Esophagus squamous epithelium (tissue), 5 donors: ENCODE results near the gene ASMTL. TPM values are rescaled to one million over a fixed set of nuclear protein-coding genes. Genes with fewer than 3 reads are reported as not detected.
"Not testable (repeated sequence)": the region's sequence is repeated elsewhere in the genome, so short reads cannot be mapped to it uniquely, and the experiment has no call there.

Experiments
- DNase-seq: peaks from one replicate; lab custom pipeline; 2025; lab: John Stamatoyannopoulos, UW
- H3K27ac ChIP-seq, 4 donors: fragments of 200-600 bp; sonication (generic); one replicate each; pipeline ENCODE4 v1.5.1; 2016 to 2019; ENCODE audit warnings: mild to moderate bottlenecking in 1 of 4
- H3K27me3 ChIP-seq, 4 donors: fragments of 200-600 bp; sonication (generic); 1 replicate in 3 of 4; 2 replicates in 1 of 4; pipeline versions ENCODE4 v1.5.1 to v1.6.0; 2017 to 2021; ENCODE audit warnings: antibody characterized with exemption in 1 of 4
- H3K36me3 ChIP-seq, 3 donors: fragments of 200-600 bp; sonication (generic); one replicate each; pipeline ENCODE4 v1.5.1; 2016 to 2019
- H3K4me1 ChIP-seq, 3 donors: fragments of 200-600 bp; sonication (generic); one replicate each; pipeline ENCODE4 v1.5.1; 2017 to 2019
- H3K4me3 ChIP-seq, 4 donors: fragments of 200-600 bp; sonication (generic); 1 replicate in 3 of 4; 2 replicates in 1 of 4; pipeline ENCODE4 v1.5.1; 2016 to 2019; ENCODE audit warnings: mild to moderate bottlenecking in 2 of 4, moderate library complexity in 1 of 4
- H3K9me3 ChIP-seq, 3 donors: fragments of 200-600 bp; sonication (generic); one replicate each; pipeline ENCODE4 v1.5.1; 2016 to 2019
- POLR2A ChIP-seq, 4 donors: fragments of 450-650 bp; IDR thresholded peaks; one replicate each; pipeline ENCODE4 v1.6.1; 2017; ENCODE audit warnings: antibody characterized with exemption in 4 of 4, mild to moderate bottlenecking in 4 of 4, moderate library complexity in 3 of 4
- WGBS, 2 donors: methylation state at CpG; one replicate each; pipeline ENCODE4 v1.1.5; 2018; 5-methylcytosine and 5-hydroxymethylcytosine counted together
- intact Hi-C: fragments of 100-400 bp; cut with DNase I; formaldehyde crosslinking; loops from one replicate; pipeline ENCODE4 v1.15.0; 2022
- total RNA-seq, 4 donors: library from RNA; depleted of rRNA; stranded (reverse); fragments of >200 nt; gene quantifications; one replicate each; pipeline ENCODE4 v1.1.0, GENCODE V29; 2016
- TF ChIP-seq, protein P1 (sequence below), 6 experiments: fragments of 450-650 bp in 4 of 6; fragments of 200-600 bp in 2 of 6; sonication (generic) in 2 of 6; IDR thresholded peaks; one replicate each; pipeline ENCODE4 v1.5.1; 2016 to 2019; ENCODE audit warnings: antibody characterized with exemption in 6 of 6, mild to moderate bottlenecking in 4 of 6, moderate library complexity in 4 of 6
- donor health status: DM: yes; HTN: yes; CAD: no.

ASMTL gene
- total RNA-seq, 4 donors from 2014 or later, result 4.4 to 21.4 (median 11.1) TPM

DNA sequence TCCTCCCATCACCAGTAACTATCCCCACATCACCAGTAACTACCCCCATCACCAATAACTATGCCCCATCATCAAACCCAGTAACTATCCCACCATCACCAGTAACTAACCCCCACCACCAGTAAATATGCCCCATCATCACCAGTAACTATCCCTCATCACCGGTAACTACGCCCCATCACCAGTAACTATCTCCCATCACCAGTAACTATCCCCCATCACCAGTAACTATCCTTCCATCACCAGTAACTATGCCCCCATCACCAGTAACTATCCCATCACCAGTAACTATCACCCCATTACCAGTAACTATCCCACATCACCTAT is 2.9 kb downstream of the ASMTL start:
- 90 to 94% methylated on average over 2 of the region's 2 CpGs for WGBS, 2 donors
- intact Hi-C loops, result loop anchor here (10.0 kb wide), 1 partner anchor 145 kb away; the partner anchor contains the start of gene AKAP17A

DNA sequence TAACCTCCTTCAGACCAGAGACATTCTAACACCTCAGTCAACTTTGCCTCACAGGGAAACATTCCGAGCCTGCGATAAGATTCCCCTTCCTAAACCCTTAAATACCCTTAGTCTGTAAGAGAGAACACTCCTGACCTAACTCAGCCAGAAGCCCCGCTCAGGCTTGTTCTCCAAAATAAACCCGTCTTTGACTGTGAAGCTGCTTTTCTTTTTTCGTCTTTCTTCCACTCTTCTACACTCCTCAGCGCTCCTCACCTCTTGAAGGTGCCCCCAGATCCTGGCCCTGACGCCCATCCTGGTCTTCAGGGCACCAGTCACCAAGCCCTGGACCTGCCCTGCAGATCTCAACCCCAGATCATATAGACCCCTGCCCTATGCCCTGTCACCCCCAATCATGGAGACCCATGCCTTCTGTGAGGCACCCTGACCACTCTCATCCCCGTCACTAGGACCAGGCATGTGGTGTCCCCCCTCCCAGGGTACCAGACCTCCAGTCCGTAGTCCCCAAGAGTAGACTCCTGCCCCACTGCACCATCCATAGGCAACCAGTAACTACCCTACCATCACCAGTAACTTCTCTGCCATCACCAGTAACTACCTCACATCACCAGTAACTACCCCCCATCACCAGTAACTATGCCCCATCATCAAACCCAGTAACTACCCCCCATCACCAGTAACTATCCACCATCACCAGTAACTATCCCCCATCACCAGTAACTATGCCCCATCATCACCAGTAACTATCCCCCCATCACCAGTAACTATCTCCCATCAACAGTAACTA is 3.5 kb downstream of the ASMTL start:
- Histone ChIP-seq H3K36me3 (no peaks in the 10 kb centered on the region), H3K9me3 (no peaks in the 10 kb centered on the region), H3K4me3 (no peak overlapping the region), H3K27ac (no peak overlapping the region), H3K27me3 (no peaks in the 10 kb centered on the region), H3K4me1 (peaks cover 11 to 30% (median 15%) of the 10 kb centered on the region in 3 donors)
- TF ChIP-seq, protein P1, sequence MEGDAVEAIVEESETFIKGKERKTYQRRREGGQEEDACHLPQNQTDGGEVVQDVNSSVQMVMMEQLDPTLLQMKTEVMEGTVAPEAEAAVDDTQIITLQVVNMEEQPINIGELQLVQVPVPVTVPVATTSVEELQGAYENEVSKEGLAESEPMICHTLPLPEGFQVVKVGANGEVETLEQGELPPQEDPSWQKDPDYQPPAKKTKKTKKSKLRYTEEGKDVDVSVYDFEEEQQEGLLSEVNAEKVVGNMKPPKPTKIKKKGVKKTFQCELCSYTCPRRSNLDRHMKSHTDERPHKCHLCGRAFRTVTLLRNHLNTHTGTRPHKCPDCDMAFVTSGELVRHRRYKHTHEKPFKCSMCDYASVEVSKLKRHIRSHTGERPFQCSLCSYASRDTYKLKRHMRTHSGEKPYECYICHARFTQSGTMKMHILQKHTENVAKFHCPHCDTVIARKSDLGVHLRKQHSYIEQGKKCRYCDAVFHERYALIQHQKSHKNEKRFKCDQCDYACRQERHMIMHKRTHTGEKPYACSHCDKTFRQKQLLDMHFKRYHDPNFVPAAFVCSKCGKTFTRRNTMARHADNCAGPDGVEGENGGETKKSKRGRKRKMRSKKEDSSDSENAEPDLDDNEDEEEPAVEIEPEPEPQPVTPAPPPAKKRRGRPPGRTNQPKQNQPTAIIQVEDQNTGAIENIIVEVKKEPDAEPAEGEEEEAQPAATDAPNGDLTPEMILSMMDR (IDR thresholded peaks at IDR 0.05), result no peak
- no peak for TF ChIP-seq POLR2A (IDR thresholded peaks at IDR 0.05)
- 89% methylated on average over 9 of the region's 9 CpGs for WGBS, 2 donors
- DNase-seq, result no peak
- intact Hi-C loops, result no loop called here

More for the DNA sequence above, 2.9 kb downstream of the ASMTL start:
- no peaks in the 10 kb centered on the region for H3K9me3 ChIP-seq
- TF ChIP-seq, protein P1 (IDR thresholded peaks at IDR 0.05), result no peak
- TF ChIP-seq POLR2A (IDR thresholded peaks at IDR 0.05), result no peak
- H3K36me3 ChIP-seq, result no peaks in the 10 kb centered on the region
- H3K4me3 ChIP-seq, result no peak overlapping the region
- peaks cover 11 to 33% (median 15%) of the 10 kb centered on the region in 3 donors for H3K4me1 ChIP-seq
- H3K27me3 ChIP-seq, result no peaks in the 10 kb centered on the region
- H3K27ac ChIP-seq, result no peak overlapping the region
- no peak for DNase-seq

DNA sequence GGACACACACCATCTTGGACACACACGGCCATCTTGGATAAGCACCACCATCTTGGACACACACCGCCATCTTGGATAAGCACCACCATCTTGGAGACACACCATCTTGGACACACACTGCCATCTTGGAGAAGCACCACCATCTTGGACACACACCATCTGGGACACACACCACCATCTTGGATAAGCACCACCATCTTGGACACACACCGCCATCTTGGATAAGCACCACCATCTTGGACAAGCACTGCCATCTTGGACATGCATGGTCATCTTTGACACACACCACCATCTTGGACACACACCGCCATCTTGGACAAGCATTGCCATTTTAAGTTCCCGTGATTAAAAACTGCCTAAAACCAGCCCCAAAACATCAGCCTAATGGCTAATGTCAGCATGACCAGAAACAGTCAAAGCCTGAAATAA is 4.1 kb downstream of the ASMTL start:
- not testable (repeated sequence) for DNase-seq

DNA sequence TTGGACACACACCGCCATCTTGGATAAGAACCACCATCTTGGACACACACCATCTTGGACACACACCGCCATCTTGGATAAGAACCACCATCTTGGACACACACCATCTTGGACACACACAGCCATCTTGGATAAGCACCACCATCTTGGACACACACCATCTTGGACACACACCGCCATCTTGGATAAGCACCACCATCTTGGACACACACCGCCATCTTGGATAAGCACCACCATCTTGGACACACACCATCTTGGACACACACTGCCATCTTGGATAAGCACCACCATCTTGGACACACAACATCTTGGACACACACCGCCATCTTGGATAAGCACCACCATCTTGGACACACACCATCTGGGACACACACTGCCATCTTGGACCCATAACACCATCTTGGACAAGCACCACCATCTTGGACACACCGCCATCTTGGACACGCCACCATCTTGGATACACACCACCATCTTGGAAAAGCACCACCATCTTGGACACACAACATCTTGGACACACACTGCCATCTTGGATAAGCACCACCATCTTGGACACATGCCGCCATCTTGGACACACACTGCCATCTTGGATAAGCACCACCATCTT is 4.6 kb downstream of the ASMTL start:
- H3K9me3 ChIP-seq, H3K27ac ChIP-seq, DNase-seq, H3K36me3 ChIP-seq, H3K27me3 ChIP-seq, intact Hi-C loops, H3K4me3 ChIP-seq: not testable (repeated sequence)
- H3K4me1 ChIP-seq, result peaks cover 11 to 25% (median 15%) of the 10 kb centered on the region in 3 donors
- WGBS, 2 donors, result 91 to 96% methylated on average over 8 of the region's 8 CpGs

More for the DNA sequence above, 4.1 kb downstream of the ASMTL start:
- H3K27ac ChIP-seq, H3K36me3 ChIP-seq, H3K9me3 ChIP-seq, intact Hi-C loops, H3K4me3 ChIP-seq, H3K27me3 ChIP-seq: not testable (repeated sequence)
- H3K4me1 ChIP-seq, result peaks cover 11 to 25% (median 15%) of the 10 kb centered on the region in 3 donors
- 99 to 100% methylated on average over 3 to 5 of the region's 5 CpGs for WGBS, 2 donors

DNA sequence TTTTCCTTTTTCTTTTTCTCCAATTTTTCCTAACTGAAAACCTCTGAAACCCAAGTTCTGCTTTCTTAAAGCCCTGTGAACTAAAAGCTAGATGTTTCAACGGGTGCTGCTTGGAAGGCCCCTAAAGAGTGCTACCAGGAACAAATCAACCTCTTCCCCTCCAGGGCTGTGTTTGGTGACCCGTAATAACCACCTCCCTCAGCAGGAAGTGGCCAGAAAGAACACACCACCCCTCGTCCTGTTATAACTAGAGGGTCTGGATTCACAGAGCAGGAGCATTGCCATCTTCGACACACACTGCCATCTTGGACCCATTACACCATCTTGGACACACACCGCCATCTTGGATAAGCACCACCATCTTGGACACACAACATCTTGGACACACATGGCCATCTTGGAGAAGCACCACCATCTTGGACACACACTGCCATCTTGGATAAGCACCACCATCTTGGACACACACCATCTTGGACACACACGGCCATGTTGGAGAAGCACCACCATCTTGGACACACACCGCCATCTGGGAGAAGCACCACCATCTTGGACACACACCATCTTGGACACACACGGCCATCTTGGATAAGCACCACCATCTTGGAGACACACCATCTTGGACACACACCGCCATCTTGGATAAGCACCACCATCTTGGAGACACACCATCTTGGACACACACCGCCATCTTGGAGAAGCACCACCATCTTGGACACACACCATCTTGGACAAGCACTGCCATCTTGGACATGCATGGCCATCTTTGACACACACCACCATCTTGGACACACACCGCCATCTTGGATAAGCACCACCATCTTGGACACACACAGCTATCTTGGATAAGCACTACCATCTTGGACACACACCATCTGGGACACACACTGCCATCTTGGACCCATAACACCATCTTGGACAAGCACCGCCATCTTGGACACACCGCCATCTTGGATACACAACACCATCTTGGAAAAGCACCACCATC is 5.4 kb downstream of the ASMTL start:
- DNase-seq, H3K4me3 ChIP-seq, intact Hi-C loops, H3K27me3 ChIP-seq, H3K36me3 ChIP-seq, H3K27ac ChIP-seq, H3K9me3 ChIP-seq: not testable (repeated sequence)
- 87 to 90% methylated on average over 11 to 12 of the region's 13 CpGs for WGBS, 2 donors
- H3K4me1 ChIP-seq, result peaks cover 11 to 23% (median 14%) of the 10 kb centered on the region in 3 donors
